ENCODE data around the gene ETFA.
A peak's percentile ranks its signal among the peaks of the same experiment; 100 is the strongest.
"Not testable (repeated sequence)": the region's sequence is repeated elsewhere in the genome, so short reads cannot be mapped to it uniquely, and the experiment has no call there.

ETFA gene

GRCh38 chr15:76324066-76324465 lies 12.8 kb upstream of the ETFA start:
- DNase-seq: no peak

GRCh38 chr15:76321602-76322001 lies 10.3 kb upstream of the ETFA start:
- no peak for DNase-seq

GRCh38 chr15:76321171-76321570 lies 9.9 kb upstream of the ETFA start:
- no peak for DNase-seq

- DNase-seq: peak in 1 of 5 experiments; percentile 62
These were observed 8.7 kb upstream of the ETFA start for GRCh38 chr15:76320012-76320411.

GRCh38 chr15:76313731-76314130 lies 2.5 kb upstream of the ETFA start:
- no peak for DNase-seq

GRCh38 chr15:76313175-76313567 lies 1.9 kb upstream of the ETFA start:
- not testable (repeated sequence) for DNase-seq

- DNase-seq: no peak
These were observed 1.4 kb upstream of the ETFA start for GRCh38 chr15:76312540-76313174.

- peak in 1 of 5 experiments; percentile 58 for DNase-seq
These were observed 682 bp downstream of the ETFA start for GRCh38 chr15:76310475-76311099.

GRCh38 chr15:76309601-76310330 lies 1.5 kb downstream of the ETFA start:
- DNase-seq: no peak

- DNase-seq: no peak
These were observed 7.4 kb downstream of the ETFA start for GRCh38 chr15:76303909-76304308.

- DNase-seq: no peak
These were observed 11.5 kb downstream of the ETFA start for GRCh38 chr15:76299786-76300185.

- DNase-seq: no peak
These were observed 12.3 kb downstream of the ETFA start for GRCh38 chr15:76298986-76299385.

GRCh38 chr15:76297951-76298350 lies 13.3 kb downstream of the ETFA start:
- not testable (repeated sequence) for DNase-seq

- no peak for DNase-seq
These were observed 14.4 kb downstream of the ETFA start for GRCh38 chr15:76296849-76297248.

GRCh38 chr15:76294463-76294862 lies 16.8 kb downstream of the ETFA start:
- not testable (repeated sequence) for DNase-seq

- peak in 1 of 5 experiments; percentile 23 for DNase-seq
These were observed 17.9 kb downstream of the ETFA start for GRCh38 chr15:76293361-76293760.

GRCh38 chr15:76289582-76289981 lies 21.7 kb downstream of the ETFA start:
- DNase-seq: no peak

GRCh38 chr15:76286271-76286879 lies 24.9 kb downstream of the ETFA start:
- peak in 2 of 5 experiments; percentile 41 to 84 for DNase-seq

GRCh38 chr15:76285241-76285825 lies 25.9 kb downstream of the ETFA start:
- DNase-seq: peak in 1 of 5 experiments; percentile 36

GRCh38 chr15:76282465-76282864 lies 28.8 kb downstream of the ETFA start:
- DNase-seq: peak in 1 of 5 experiments; percentile 12

- no peak for DNase-seq
These were observed 32.6 kb downstream of the ETFA start for GRCh38 chr15:76278651-76279050.

GRCh38 chr15:76274821-76275220 lies 36.4 kb downstream of the ETFA start:
- no peak for DNase-seq

GRCh38 chr15:76274226-76274625 lies 37.0 kb downstream of the ETFA start:
- DNase-seq: no peak

Data from T-helper 2 cell (primary cell).